K562 (cell line): Measurements from ENCODE around the gene PCP4L1. TPM values are rescaled to one million over a fixed set of nuclear protein-coding genes. Genes with fewer than 3 reads are reported as not detected.

ENCODE experiments used
- ATAC-seq: fragments of 200-7000 bp; cut with Tn5 transposase; 3 replicates; pipeline ENCODE4 v1.9.1; 2020; ENCODE audit warnings: moderate library complexity
- BruUV-seq: library from RNA; stranded (reverse); fragments of 400-500 nt; replicated peaks from 2 replicates; lab custom pipeline; 2021; lab: Mats Ljungman, UMichigan
- CTCF ChIA-PET: fragments of 300-600 bp; formaldehyde crosslinking; extraction: SDS; loops from one replicate; lab custom pipeline; 2021; ENCODE audit warnings: low intra/inter-chr PET ratio; lab: Yijun Ruan, JAX
- POLR2A ChIA-PET: fragments of 300-600, 350-650 bp; sonication (Branson Sonifier 250); formaldehyde crosslinking; extraction: SDS; loops from one replicate; lab custom pipeline; 2021; ENCODE audit warnings: antibody characterized with exemption, inconsistent platforms; lab: Yijun Ruan, JAX
- DNase-seq, 4 experiments: peaks; one replicate each; pipeline versions ENCODE4 v3.0.0 to v3.0.0-alpha.2; 2011 to 2018; ENCODE audit warnings: low spot score in 3 of 4, mixed read lengths in 3 of 4; ENCODE audit errors: extremely low read depth in 1 of 4
- FAIRE-seq: peaks from 2 replicates; lab custom pipeline; 2011; peaks lifted over from hg19 to GRCh38; lab: Jason Lieb, UNC
- H2AFZ ChIP-seq: 2 replicates; pipeline ENCODE4 v1.6.0; 2011; ENCODE audit warnings: low read depth, low read length, control low read depth, inconsistent platforms
- H3K27ac ChIP-seq: fragments of 200-600 bp; 3 replicates; pipeline ENCODE4 v1.8.0; 2011; ENCODE audit warnings: low read depth, mild to moderate bottlenecking, control low read depth, inconsistent platforms, low read length, moderate library complexity, mixed read lengths; ENCODE audit errors: extremely low read depth
- H3K27me3 ChIP-seq, 2 experiments: fragments of 300-600 bp in 1 of 2; 2 replicates in 1 of 2; 3 replicates in 1 of 2; pipeline versions ENCODE4 v1.6.0 to v1.8.0; 2011; ENCODE audit warnings: inconsistent platforms in 2 of 2, low read length in 2 of 2, mild to moderate bottlenecking in 1 of 2, mixed read lengths in 1 of 2, moderate library complexity in 1 of 2; ENCODE audit not compliant: control insufficient read depth in 2 of 2, insufficient read depth in 2 of 2
- H3K36me3 ChIP-seq: fragments of 300-600 bp; 3 replicates; pipeline ENCODE4 v1.8.0; 2011; ENCODE audit warnings: mild to moderate bottlenecking, low read length, inconsistent platforms; ENCODE audit not compliant: control insufficient read depth, insufficient read depth
- H3K4me1 ChIP-seq, 2 experiments: fragments of 200-600 bp in 1 of 2; replicated peaks in 1 of 2; 2 replicates in 1 of 2; 3 replicates in 1 of 2; pipeline versions ENCODE4 v1.5.1 to v1.8.0; 2011; ENCODE audit warnings: inconsistent platforms in 2 of 2, low read length in 2 of 2, mild to moderate bottlenecking in 1 of 2, mixed read lengths in 1 of 2, moderate library complexity in 1 of 2; ENCODE audit not compliant: control insufficient read depth in 2 of 2, insufficient read depth in 2 of 2
- H3K4me2 ChIP-seq: 2 replicates; pipeline ENCODE4 v1.6.1; 2011; ENCODE audit warnings: low read length, control low read depth, inconsistent platforms, mixed read lengths; ENCODE audit not compliant: insufficient read depth
- H3K4me3 ChIP-seq: fragments of 200-600 bp; sonication (generic), shearing (Covaris generic); 2 replicates; pipeline ENCODE4 v1.5.1; 2016; ENCODE audit warnings: control low read depth, inconsistent platforms
- H3K79me2 ChIP-seq: fragments of 200-600 bp; 3 replicates; pipeline ENCODE4 v1.8.0; 2011; ENCODE audit warnings: low read length, inconsistent platforms; ENCODE audit not compliant: control insufficient read depth, insufficient read depth
- H3K9ac ChIP-seq, 2 experiments: 2 replicates each; pipeline versions ENCODE4 v1.6.0 to v1.6.1; 2011; ENCODE audit warnings: low read depth in 2 of 2, low read length in 2 of 2, control low read depth in 1 of 2, inconsistent platforms in 1 of 2, mild to moderate bottlenecking in 1 of 2, mixed read lengths in 1 of 2; ENCODE audit not compliant: insufficient read depth in 1 of 2
- H3K9me1 ChIP-seq: one replicate; pipeline ENCODE4 v1.6.0; 2011; ENCODE audit warnings: inconsistent platforms, mild to moderate bottlenecking, low read length, moderate library complexity; ENCODE audit not compliant: control insufficient read depth, insufficient read depth
- H3K9me3 ChIP-seq: replicated peaks from 2 replicates; pipeline ENCODE4 v1.5.1; 2011; ENCODE audit warnings: low read depth, low read length, inconsistent platforms; ENCODE audit not compliant: control insufficient read depth, insufficient read depth
- H4K20me1 ChIP-seq: replicated peaks from 2 replicates; pipeline ENCODE4 v1.6.1; 2011; ENCODE audit warnings: low read length, inconsistent platforms, mixed read lengths; ENCODE audit not compliant: control insufficient read depth, insufficient read depth
- ATF7 ChIP-seq: fragments of 450-650 bp; IDR thresholded peaks from 2 replicates; pipeline ENCODE4 v1.7.1; 2014; ENCODE audit warnings: mild to moderate bottlenecking, moderate library complexity
- CEBPB ChIP-seq: fragments of 450-650 bp; IDR thresholded peaks from 2 replicates; pipeline ENCODE4 v1.6.1; 2016; ENCODE audit warnings: missing genetic modification characterization, missing compliant biosample characterization
- FOXP1 ChIP-seq: sonication (generic); formaldehyde crosslinking; IDR thresholded peaks from 2 replicates; pipeline ENCODE4 v1.8.0; 2022; ENCODE audit warnings: mild to moderate bottlenecking, missing genetic modification reagents
- SNIP1 ChIP-seq: fragments of 450-650 bp; IDR thresholded peaks from 2 replicates; pipeline ENCODE4 v1.7.1; 2017; ENCODE audit warnings: low read depth, mild to moderate bottlenecking
- ZNF75A ChIP-seq: fragments of 450-650 bp; formaldehyde crosslinking; IDR thresholded peaks from 2 replicates; pipeline ENCODE4 v1.4.0; 2020; ENCODE audit warnings: mild to moderate bottlenecking
- WGBS: fragments of 100-300 bp; shearing (Covaris generic); methylation state at CpG from one replicate; pipeline ENCODE4 v1.1.6; 2016; ENCODE audit warnings: low coverage, mixed read lengths; ENCODE audit not compliant: insufficient coverage; ENCODE audit errors: missing lambda C conversion rate; 5-methylcytosine and 5-hydroxymethylcytosine counted together
- in situ Hi-C: fragments of 300-500 bp; cut with MboI; formaldehyde crosslinking; loops from 4 replicates; pipeline ENCODE4 v1.15.0; 2018; ENCODE audit warnings: inconsistent platforms, mixed read lengths
- intact Hi-C: fragments of 100-400 bp; cut with micrococcal nuclease; formaldehyde crosslinking; loops from 2 replicates; pipeline ENCODE4 v1.14.2; 2022
- polyA plus RNA-seq, 8 experiments: library from polyadenylated mRNA; depleted of rRNA in 4 of 8; stranded (reverse) in 5 of 8; unstranded in 3 of 8; fragments of >200 nt; fragmentation: Nextera tagmentation in 2 of 8; fragmentation: Illumina TruSeq in 1 of 8; extraction: Ambion mirVana in 2 of 8; extraction: Trizol in 1 of 8; gene quantifications; 2 replicates each; pipeline versions ENCODE4 v1.2.1 to v1.2.3, GENCODE V29; 2011 to 2014; ENCODE audit warnings: inconsistent platforms in 1 of 8, missing spikeins in 1 of 8
- total RNA-seq, 7 experiments: library from RNA; depleted of rRNA in 6 of 7; stranded (reverse); fragments of >200 nt in 6 of 7; fragmentation: Illumina TruSeq in 2 of 7; extraction: Trizol in 2 of 7; gene quantifications; 2 replicates each; pipeline versions ENCODE4 v1.2.1 to v1.2.3, GENCODE V29; 2011 to 2021; ENCODE audit warnings: low replicate concordance in 1 of 7
- TF ChIP-seq, protein P1 (sequence below): IDR thresholded peaks from 3 replicates; pipeline ENCODE4 v1.6.1; 2011; ENCODE audit warnings: borderline replicate concordance, mild to moderate bottlenecking; ENCODE audit not compliant: insufficient read length, insufficient read depth
- TF ChIP-seq, protein P2 (sequence below), 3 experiments: fragments of 200-800 bp in 1 of 3; sonication (Bioruptor generic) in 1 of 3; sonication (generic) in 1 of 3; formaldehyde crosslinking in 1 of 3; IDR thresholded peaks; 2 replicates each; pipeline versions ENCODE4 v1.6.1 to v1.8.0; 2016 to 2022; ENCODE audit warnings: mild to moderate bottlenecking in 2 of 3, missing compliant biosample characterization in 2 of 3, missing genetic modification characterization in 2 of 3, missing genetic modification reagents in 1 of 3
- TF ChIP-seq, protein P3 (sequence below), 2 experiments: fragments of 450-650 bp; IDR thresholded peaks; 2 replicates each; pipeline ENCODE4 v1.6.1; 2016; ENCODE audit warnings: mild to moderate bottlenecking in 2 of 2, borderline replicate concordance in 1 of 2, low read depth in 1 of 2, moderate library complexity in 1 of 2

The PCP4L1 gene
- total and polyA plus RNA-seq, 9 of the 15 experiments (the other 6 are each of a cell fraction or from before 2014, with no cell fraction given) = not detected

DNA sequence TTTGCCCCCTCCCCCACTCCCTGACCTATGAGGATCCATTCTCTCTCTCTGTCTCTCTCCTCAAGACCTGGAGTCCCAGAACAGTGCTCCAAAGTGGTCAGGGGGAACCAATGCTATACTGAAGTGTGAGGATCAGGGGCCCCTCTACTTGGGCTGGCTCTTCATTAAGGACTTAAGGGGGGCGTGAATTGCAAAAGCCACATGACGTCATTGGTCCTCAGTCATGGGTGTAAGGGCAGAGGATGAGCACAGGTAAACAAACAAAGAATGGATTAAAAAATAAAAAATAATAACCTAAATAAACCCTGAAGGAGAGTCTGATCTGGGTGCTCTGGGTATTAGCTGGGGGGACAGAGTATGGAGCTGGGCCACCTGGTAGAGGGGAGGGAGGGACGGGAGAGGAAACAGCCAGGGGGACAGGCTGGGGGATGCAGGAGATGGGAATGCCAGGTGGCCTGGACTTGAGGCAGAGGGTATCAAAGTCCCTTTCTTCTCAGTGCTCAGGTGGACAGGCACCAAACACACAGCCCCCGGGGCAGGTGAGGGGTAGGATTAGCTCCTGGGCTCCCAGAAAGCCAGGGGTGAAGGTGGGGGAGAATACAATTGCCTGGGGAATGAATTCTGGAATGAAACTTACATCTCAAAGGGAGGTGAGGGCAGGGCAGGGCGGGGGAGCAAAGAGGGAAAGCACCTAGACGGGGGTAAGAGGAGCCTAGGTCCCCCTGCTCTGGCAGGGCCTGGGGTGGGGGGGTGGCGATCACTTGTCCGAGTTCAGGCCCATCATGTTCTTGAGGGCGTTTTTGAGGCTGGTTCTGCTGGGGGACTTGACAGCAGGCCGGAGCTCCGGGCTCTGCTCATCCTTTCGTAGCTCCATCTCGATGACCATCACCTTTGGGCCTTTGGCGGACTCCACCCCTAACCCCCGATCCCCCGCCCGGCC, 46.7 kb downstream of the PCP4L1 start:
- Histone ChIP-seq H4K20me1 (no peaks in the 10 kb centered on the region), H3K27ac (peak overlapping the region; percentile 70; the same call in 2 of the 3 replicates), H3K9ac (peak overlapping the region; percentile 56 to 93; a peak in 3 of 4 replicates), H3K9me1 (no peaks in the 10 kb centered on the region), H3K36me3 (peaks cover 16% of the 10 kb centered on the region), H3K4me3 (peak overlapping the region; percentile 61), H2AFZ (peak overlapping the region; percentile 90), H3K27me3 (no peaks in the 10 kb centered on the region), H3K4me2 (peak overlapping the region; percentile 88), H3K9me3 (no peaks in the 10 kb centered on the region), H3K79me2 (peaks cover 19% of the 10 kb centered on the region), H3K4me1 (peaks cover 25 to 28% of the 10 kb centered on the region in 2 experiments)
- ChIA-PET POLR2A (interaction anchor here (0.6 to 1.3 kb wide), 6 partner anchors 9 to 147 kb away, joined by 3 to 8 read pairs (median 4); partner anchors contain the start of genes SDHC and TOMM40L), CTCF (interaction anchor here (1.1 kb wide), 1 partner anchor 78 kb away, joined by 3 read pairs; no protein-coding TSS in a partner anchor)
- WGBS = 19% methylated on average over 8 of the region's 17 CpGs
- TSS peak; percentile 38 for BruUV-seq
- intact Hi-C loops = loop anchor here (5.0 kb wide), 2 partner anchors 62 to 103 kb away; partner anchors contain the start of genes CFAP126 and NDUFS2
- FAIRE-seq = no peak
- in situ Hi-C loops = no loop called here
- DNase-seq = no peak
- peak; percentile 2; the same call in 2 of the 3 replicates for ATAC-seq
- TF ChIP-seq, protein P1, sequence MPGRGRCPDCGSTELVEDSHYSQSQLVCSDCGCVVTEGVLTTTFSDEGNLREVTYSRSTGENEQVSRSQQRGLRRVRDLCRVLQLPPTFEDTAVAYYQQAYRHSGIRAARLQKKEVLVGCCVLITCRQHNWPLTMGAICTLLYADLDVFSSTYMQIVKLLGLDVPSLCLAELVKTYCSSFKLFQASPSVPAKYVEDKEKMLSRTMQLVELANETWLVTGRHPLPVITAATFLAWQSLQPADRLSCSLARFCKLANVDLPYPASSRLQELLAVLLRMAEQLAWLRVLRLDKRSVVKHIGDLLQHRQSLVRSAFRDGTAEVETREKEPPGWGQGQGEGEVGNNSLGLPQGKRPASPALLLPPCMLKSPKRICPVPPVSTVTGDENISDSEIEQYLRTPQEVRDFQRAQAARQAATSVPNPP = no peak
- 0 out of 2 replicates have a peak, but pooled peaks have one; percentile 9 for TF ChIP-seq CEBPB
- TF ChIP-seq, protein P2, sequence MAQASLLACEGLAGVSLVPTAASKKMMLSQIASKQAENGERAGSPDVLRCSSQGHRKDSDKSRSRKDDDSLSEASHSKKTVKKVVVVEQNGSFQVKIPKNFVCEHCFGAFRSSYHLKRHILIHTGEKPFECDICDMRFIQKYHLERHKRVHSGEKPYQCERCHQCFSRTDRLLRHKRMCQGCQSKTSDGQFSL (CRISPR knock-in tag; IDR thresholded peaks at IDR 0.05) = peak; percentile 46; the same call in 1 of the 2 replicates
- TF ChIP-seq, protein P2 (tag; IDR thresholded peaks at IDR 0.05) = no peak
- TF ChIP-seq, protein P3, sequence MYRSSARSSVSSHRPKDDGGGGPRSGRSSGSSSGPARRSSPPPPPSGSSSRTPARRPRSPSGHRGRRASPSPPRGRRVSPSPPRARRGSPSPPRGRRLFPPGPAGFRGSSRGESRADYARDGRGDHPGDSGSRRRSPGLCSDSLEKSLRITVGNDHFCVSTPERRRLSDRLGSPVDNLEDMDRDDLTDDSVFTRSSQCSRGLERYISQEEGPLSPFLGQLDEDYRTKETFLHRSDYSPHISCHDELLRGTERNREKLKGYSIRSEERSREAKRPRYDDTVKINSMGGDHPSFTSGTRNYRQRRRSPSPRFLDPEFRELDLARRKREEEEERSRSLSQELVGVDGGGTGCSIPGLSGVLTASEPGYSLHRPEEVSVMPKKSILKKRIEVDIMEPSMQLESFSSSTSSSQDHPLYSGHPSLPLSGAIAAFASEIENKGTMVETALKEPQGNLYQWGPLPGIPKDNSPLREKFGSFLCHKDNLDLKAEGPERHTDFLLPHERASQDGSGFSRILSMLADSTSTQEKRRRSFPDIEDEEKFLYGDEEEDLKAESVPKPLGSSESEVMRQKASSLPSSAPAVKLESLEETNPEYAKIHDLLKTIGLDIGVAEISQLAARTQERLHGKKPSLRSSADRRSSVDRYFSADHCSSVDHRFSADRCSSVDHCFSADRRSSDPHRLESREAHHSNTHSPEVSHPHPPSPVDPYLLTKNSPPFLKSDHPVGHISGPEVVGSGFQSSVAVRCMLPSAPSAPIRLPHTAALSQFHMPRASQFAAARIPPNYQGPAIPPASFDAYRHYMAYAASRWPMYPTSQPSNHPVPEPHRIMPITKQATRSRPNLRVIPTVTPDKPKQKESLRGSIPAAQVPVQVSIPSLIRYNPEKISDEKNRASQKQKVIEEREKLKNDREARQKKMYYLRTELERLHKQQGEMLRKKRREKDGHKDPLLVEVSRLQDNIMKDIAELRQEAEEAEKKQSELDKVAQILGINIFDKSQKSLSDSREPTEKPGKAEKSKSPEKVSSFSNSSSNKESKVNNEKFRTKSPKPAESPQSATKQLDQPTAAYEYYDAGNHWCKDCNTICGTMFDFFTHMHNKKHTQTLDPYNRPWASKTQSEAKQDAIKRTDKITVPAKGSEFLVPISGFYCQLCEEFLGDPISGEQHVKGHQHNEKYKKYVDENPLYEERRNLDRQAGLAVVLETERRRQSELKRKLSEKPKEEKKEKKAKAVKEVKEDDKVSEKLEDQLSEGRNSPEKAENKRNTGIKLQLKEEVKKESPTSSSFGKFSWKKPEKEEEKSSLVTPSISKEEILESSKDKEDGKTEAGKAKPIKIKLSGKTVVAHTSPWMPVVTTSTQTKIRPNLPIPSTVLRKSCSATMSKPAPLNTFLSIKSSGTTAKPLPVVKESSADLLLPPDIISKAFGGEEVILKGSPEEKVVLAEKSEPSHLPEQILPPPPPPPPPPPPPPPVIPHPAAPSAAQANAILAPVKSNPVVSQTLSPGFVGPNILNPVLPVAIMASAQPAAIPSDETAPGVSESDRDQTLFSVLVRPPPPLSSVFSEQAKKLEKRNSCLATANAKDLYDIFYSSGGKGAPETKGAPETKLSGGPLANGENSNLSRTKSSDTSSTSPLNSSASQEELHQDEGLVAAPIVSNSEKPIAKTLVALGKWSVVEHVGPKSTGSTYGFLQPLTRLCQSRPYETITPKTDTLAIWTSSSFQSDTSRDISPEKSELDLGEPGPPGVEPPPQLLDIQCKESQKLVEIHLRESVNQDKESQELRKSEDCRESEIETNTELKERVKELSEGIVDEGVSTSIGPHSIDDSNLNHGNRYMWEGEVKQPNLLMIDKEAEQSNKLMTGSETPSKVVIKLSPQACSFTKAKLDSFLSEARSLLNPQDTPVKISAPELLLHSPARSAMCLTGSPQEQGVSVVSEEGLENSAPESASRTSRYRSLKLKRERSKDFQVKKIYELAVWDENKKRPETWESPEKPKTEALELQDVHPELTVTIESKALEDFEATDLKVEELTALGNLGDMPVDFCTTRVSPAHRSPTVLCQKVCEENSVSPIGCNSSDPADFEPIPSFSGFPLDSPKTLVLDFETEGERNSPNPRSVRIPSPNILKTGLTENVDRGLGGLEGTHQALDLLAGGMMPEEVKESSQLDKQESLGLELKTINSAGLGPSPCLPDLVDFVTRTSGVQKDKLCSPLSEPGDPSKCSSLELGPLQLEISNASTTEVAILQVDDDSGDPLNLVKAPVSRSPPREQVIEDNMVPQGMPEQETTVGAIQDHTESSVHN (IDR thresholded peaks at IDR 0.05; ENCODE audit: borderline replicate concordance in 1 of 2, low read depth in 1 of 2) = no peak
- TF ChIP-seq FOXP1 (CRISPR knock-in tag) = no peak
- peak; percentile 80 for TF ChIP-seq ATF7
- TF ChIP-seq SNIP1 = no peak
- TF ChIP-seq ZNF75A (CRISPR knock-in tag) = no peak
